NCI-H187 (cell line): ENCODE results near the gene FAM32A.
A peak's percentile ranks its signal among the peaks of the same experiment; 100 is the strongest.

Experiments used
- DNase-seq, 2 experiments: peaks; one replicate each; lab custom pipeline; 2025; lab: John Stamatoyannopoulos, UW

Gene FAM32A

GRCh38 chr19:16185123-16185767 is at the start of gene FAM32A:
Gene FAM32A, plus strand, starts transcription at chr19:16185410. Its CDS starts 33 bp downstream, at chr19:16185443.
- peak; percentile 92 for DNase-seq

GRCh38 chr19:16135430-16136127 is 49.6 kb upstream of the FAM32A start:
- DNase-seq, result no peak

GRCh38 chr19:16136185-16136999 is 48.8 kb upstream of the FAM32A start:
- DNase-seq, result no peak

GRCh38 chr19:16139752-16140151 is 45.5 kb upstream of the FAM32A start:
- no peak for DNase-seq

- no peak for DNase-seq
Observed at GRCh38 chr19:16141043-16141442, 44.2 kb upstream of the FAM32A start.

- DNase-seq, result no peak
Observed at GRCh38 chr19:16142032-16142580, 43.1 kb upstream of the FAM32A start.

GRCh38 chr19:16143399-16144215 is 41.6 kb upstream of the FAM32A start, which contains the start of gene HSH2D:
Gene HSH2D, plus strand, starts transcription at chr19:16143685. Its CDS starts 5,066 bp downstream, at chr19:16148751.
- DNase-seq, result no peak

GRCh38 chr19:16144216-16144581 is 41.0 kb upstream of the FAM32A start:
- no peak for DNase-seq

- no peak for DNase-seq
Observed at GRCh38 chr19:16146112-16146511, 39.1 kb upstream of the FAM32A start.

- no peak for DNase-seq
Observed at GRCh38 chr19:16148443-16149229, 36.6 kb upstream of the FAM32A start.

- no peak for DNase-seq
Observed at GRCh38 chr19:16153582-16154336, 31.5 kb upstream of the FAM32A start.

GRCh38 chr19:16154557-16154956 is 30.7 kb upstream of the FAM32A start:
- DNase-seq, result no peak

GRCh38 chr19:16155128-16155527 is 30.1 kb upstream of the FAM32A start:
- no peak for DNase-seq

GRCh38 chr19:16156904-16157303 is 28.3 kb upstream of the FAM32A start:
- no peak for DNase-seq

GRCh38 chr19:16157601-16158000 is 27.6 kb upstream of the FAM32A start:
- DNase-seq, result no peak

- no peak for DNase-seq
Observed at GRCh38 chr19:16159655-16160054, 25.6 kb upstream of the FAM32A start.

GRCh38 chr19:16160445-16160942 is 24.7 kb upstream of the FAM32A start:
- DNase-seq, result no peak

GRCh38 chr19:16160943-16161560 is 24.2 kb upstream of the FAM32A start:
- DNase-seq, result no peak

GRCh38 chr19:16161840-16162239 is 23.4 kb upstream of the FAM32A start:
- DNase-seq, result no peak
